Hindlimb muscle (tissue), 1 donor: Measurements from ENCODE around the gene ABTB1. TPM values are rescaled to one million over a fixed set of nuclear protein-coding genes. Genes with fewer than 3 reads are reported as not detected.
"Not testable (repeated sequence)": the region's sequence is repeated elsewhere in the genome, so short reads cannot be mapped to it uniquely, and the experiment has no call there.

Source experiments
- DNase-seq: peaks from one replicate; pipeline ENCODE4 v3.0.0-alpha.2; 2013
- polyA plus RNA-seq: library from polyadenylated mRNA; unstranded; fragments of 120-200 nt; gene quantifications from one replicate; pipeline ENCODE4 v1.2.1, GENCODE V29; 2013; ENCODE audit not compliant: insufficient read length

Gene ABTB1
- polyA plus RNA-seq, 1 donor, result 16.6 TPM

DNA sequence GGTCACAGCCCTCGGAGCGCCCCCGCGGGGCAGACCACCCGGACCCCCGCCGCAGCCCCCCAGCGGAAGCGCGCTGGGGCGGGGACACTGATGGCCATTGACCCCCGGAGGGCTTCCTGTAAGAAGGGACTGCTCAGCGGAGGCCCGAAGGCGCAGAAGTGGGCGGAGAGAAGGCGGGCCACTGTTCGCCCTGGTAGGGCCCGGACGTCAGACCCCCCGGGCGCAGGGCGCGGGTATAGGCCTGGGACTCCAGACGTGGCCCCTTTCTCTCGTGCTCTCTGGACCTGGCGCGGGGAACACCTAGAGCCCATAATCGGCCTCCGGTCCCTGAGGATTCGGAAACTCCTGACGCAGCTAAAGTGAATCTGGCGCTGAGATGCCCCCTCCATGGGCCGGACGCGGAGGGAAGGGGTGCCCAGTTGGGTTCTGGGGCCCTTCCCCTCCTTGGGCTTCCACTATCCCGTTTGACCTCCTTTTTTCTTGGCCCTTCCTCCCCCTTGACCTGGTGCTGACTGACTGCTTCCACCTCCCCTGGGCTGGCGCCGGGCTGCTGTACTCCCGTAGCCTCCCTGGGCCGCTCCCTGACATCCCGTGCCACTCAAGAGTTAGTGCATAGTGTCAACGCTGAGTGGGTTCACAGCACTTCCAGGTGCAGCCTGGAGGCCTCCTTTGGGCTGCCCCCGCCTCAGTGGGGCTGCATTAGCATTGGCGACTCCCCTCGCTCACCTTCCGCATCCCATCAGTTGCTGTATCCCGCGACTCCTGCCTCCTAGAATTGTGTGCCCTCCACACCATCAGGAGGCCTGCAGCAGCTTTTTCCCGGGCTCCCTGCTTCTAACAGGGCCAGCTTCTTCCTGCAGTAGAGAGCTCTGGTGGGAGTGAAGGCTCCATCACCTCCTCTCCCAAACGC is 694 bp downstream of the ABTB1 start:
- DNase-seq, result no peak

DNA sequence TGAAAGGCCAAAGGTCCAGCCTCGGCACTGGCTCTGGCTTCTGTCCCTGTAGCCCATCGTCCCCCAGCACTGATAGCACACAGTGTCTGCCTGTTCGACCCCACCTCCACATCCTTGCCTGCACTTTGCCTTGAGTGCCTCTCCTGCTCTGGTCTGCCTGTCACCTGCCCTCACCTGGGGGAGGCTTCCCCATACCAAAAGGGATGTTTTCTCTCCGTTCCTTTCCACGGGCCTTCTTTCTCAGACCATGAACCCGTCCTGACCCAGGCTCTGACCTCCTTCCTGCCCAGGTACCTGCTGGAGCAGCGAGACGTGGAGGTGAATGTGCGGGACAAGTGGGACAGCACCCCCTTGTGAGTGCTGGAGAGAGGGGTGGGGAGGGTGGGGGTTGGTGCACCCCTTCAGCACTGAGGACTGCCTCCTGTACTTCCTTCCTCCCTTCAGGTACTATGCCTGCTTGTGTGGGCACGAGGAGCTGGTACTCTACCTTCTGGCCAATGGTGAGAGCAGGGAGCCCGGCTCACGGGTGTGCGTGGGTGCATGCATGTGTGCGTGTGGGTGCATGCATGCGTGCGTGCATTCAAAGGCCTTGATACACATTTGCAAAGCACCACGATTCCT is 1.5 kb downstream of the ABTB1 start:
- DNase-seq, result no peak

DNA sequence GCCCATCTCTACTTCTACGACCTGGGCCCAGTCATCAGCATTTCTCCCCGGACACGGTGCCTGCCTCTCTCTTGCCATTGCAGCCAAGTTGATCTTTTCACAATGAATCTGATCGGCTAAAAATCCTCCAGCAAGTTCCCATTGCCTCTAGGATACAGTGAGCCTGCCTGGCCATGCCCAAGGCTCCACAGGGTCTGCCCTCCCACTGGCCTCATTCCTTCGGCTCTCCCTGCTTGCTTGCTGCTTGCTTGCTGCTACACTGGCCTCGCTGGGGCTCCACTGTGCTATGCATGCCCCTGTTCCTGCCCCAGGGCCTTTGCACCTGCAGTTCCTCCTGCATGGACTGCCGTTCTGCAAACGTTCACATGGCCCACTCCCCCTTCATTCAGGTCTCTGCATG is 2.0 kb downstream of the ABTB1 start:
- DNase-seq, result no peak

DNA sequence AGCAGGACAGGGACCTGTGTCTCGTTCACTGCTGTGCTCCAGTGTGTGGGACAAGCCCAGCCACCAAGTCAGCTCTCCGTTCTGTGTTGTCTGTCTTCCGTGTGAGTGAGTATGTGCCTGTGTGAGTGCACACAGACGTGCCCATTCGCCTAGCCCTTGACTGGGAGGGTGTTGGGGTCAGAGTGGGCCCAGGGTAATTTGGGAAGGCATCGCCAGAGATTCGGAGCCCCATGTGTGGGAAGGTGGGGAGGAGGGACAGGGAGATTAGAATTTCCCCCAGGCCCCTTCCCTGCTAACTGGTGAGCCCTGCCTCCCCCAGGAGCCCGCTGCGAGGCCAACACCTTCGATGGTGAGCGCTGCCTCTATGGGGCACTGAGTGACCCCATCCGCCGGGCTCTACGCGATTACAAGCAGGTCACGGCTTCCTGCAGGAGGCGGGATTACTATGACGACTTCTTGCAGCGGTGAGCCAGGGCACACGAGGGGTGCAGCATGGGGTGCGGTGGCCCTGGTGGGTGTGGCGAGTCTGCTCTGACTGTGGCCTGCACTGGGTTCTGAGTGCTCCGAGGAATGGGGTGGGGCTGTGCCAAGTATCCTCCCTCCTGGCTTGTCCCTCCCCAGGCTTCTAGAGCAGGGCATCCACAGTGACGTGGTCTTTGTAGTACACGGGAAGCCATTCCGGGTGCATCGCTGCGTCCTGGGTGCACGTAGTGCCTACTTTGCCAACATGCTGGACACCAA is 3.1 kb downstream of the ABTB1 start:
- no peak for DNase-seq

DNA sequence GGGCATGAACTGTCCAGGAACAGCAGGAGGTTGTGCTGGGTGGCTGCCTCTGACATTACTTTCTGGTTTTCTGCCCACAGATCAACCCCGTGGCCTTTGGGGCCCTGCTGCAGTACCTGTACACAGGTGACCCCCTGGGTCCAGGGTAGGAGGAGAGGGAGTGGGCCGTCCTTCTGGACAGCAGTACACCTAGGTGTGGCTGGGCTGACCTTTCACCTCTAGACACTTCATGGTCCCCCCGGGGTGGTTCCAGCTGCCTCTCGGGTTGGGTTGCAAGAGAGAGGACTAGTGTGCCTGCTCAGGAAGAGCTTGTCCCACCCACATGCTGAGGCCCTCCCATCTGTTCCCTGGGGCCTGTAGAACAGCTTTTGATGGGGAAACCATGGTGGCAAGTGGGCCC is 3.7 kb downstream of the ABTB1 start:
- no peak for DNase-seq

DNA sequence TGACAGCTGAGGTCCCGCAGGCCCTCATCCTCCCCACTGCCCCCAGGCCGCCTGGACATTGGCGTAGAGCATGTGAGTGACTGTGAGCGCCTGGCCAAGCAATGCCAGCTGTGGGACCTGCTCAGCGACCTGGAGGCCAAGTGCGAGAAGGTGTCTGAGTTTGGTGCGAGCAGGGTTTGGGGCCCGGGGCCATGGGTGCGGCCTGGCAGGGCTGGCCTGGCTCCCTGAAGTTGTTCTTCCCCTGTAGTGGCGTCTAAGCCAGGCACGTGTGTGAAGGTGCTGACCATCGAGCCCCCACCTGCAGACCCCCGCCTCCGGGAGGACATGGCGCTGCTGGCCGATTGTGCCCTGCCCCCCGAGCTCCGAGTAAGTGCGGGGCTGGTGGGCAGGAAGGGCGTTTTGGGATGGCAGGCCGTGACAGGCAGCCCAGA is 4.2 kb downstream of the ABTB1 start:
- no peak for DNase-seq

DNA sequence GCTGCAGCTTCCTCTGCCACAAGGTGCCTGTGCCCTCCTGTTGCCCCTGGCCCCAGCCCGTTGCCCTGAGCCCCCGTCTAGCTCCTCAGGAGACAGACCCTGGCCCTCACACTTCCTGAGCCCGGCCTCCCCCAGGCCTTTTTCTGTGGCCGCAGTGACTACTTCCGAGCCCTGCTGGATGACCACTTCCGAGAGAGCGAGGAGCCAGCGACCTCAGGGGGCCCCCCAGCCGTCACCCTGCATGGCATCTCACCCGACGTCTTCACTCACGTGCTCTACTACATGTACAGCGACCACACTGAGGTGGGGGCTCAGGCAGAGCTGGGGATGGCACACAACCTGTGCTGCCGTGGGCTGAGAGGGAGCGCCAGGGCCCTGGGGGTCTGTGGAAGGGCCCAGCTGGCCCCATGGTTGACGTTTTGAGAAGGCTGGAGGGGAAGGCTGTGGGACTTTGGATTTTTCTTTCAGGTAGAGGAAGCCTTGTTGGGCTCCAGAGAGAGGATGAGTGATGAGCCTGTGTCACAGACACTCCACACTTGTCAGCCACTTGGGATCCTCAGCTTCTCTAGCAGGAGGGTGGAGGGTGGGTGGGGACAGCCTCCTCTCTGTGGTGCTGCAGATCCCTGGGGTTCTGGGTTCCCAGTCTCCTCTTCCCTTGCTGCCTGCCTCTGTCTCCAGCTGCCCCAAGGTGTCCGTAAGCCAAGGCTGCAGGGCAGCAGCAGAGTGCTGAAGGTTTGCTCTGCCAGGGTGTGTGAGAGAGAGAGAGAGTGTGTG is 5.0 kb downstream of the ABTB1 start:
- DNase-seq, result no peak

DNA sequence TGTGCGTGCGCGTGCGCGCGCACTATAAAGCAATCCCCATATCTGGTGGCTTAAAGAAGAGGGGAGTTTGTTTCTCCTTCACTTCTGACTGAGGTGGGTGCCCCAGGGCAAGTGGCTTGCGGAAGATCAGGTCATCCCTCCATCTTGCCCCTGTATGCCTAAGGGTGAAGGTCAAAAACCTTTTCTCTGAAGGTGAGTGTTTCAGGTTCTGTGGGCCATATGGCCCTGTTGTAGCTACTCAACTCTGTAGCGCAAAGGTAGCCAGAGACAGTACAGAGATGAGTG is 5.5 kb downstream of the ABTB1 start:
- DNase-seq, result no peak

DNA sequence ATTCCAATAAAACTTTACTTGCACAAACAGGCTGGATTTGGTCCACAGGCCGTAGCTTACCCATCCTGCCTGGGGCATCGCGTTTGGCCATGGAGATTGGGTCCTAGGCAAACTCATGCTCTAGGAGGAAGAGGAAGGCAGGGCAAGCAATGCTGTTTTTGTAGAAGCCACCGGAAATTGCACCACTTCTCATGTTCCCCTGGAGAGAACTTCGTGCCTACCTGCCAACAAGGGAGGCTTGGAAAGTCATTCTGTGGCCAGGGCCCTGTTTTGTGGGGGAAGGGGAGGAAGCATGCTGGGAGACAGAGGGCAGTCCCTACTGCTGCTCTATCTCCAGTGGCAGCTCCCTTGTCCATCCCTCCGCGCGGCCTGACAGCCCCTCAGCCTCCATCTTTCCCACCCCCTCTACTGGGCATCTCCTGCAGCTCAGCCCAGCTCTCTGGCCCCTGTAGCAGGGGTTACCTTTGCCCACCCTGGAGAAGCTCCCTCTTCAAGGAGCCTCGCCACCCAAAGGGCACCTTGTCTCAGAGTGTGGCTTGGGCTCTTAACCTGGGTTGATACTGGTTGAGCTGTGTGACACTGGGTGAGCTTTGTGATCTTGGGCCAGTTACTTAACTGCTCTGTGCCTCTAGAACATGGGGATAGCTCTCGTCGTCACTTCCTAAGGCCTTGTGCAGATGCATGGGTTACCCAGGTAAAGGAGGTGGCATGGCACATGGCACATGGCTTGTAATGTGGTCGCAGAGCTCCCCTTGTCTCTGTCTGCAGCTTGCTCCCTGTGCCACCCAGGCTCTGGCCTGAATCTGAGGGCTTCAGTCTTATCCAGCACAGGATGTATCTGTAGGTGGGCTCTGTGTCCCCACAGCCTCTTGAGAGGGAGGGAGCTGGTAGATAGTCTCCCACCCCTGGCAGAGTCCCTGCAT is 6.1 kb downstream of the ABTB1 start:
- no peak for DNase-seq

DNA sequence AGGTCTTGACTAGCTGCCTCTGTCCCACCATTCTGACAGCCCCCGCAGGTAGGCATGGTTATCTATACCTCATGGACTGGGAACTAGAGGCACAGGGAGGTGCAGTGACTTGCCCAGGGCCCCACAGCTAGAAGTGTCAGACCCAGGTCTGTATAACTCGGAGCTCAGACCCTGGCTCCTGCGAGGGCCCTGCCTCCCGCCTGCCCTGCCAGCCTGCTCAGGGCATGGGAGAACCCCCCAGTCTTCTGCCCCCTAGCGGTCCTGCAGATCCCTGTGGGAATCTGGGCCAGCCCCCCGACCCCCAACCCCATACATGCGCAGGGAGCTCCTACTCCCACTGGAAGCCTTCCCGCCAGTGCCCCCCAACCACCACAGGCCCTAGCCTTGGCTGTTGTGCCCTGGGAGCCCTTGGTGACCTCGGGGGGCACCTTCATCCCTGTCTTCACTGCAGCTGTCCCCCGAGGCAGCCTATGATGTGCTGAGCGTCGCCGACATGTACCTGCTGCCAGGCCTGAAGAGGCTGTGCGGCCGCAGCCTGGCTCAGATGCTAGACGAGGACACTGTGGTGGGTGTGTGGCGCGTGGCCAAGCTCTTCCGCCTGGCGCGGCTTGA is 6.9 kb downstream of the ABTB1 start:
- DNase-seq, result no peak

DNA sequence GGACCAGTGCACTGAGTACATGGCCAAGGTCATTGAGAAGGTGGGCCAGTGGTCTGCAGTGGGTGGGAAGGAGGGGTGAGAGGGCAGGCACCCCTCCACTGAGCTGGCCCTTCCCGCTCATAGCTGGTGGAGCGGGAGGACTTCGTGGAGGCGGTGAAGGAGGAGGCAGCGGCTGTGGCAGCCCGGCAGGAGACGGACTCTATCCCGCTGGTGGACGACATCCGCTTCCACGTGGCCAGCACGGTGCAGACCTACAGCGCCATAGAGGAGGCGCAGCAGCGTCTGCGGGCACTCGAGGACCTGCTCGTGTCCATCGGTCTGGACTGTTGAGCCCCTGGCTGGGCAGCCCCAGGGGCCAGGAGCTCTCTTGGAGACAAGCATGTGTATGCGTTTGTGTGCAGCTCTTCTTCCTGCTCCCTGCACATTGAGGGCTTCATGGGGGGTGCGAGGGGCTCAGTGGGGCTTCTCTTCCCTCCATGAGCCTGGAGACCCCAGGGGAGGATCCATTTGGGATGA is 7.5 kb downstream of the ABTB1 start:
- DNase-seq, result no peak

DNA sequence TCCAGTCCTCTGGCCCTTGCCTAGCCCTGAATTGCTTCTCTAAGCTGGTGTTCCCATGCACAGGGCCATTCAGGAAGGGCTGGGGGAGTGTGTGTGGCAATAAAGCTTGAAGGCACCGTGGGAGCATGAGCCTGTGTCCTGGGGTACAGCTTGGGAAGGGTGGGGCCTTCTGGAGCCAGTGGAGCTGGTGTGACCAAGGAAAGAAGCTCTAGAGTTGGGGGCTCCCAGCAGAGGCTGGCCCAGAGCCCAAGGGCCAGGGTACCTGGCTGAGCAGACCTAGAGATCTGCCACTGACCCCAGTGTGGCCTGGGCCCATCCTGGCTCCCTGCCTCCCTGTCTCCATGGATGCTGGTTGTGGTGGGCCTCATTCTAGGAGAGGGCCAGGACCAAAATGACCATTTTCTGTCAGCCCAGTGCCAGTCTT is 8.1 kb downstream of the ABTB1 start:
- no peak for DNase-seq

DNA sequence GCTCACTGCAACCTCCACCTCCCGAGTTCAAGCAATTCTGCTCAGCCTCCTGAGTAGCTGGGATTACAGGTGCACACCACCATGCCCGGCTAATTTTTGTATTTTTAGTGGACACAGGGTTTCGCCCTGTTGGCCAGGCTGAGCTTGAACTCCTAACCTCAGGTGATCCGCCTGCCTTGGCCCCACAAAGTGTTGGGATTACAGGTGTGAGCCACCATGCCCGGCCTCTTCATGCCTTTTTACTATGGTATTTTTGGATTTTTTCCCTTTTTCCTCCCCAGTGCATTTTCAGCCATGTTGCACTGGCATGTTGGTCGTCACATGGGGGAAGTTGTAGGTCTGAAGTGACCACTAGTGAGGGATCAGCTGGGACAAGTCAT is 9.4 kb downstream of the ABTB1 start:
- not testable (repeated sequence) for DNase-seq

DNA sequence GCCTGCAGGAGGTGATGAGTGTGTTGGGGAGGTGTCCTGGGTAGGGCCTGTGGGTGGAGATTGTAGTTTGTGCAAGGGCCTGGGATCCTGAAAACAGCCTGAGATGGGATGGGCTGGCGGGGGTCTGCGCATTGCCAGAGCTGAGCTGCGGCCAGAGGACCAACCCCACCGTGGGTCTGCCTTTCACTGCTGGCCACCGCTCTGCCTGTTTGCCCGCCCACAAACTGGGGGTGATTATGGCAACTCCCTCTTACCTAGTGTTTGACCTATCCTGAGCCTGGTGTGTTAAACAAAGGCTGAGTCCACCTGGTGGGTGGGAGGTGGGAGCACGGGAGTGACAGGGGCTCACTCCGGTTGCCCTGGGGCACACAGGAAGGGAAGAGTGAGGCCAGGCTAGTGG is 9.8 kb downstream of the ABTB1 start:
- no peak for DNase-seq

DNA sequence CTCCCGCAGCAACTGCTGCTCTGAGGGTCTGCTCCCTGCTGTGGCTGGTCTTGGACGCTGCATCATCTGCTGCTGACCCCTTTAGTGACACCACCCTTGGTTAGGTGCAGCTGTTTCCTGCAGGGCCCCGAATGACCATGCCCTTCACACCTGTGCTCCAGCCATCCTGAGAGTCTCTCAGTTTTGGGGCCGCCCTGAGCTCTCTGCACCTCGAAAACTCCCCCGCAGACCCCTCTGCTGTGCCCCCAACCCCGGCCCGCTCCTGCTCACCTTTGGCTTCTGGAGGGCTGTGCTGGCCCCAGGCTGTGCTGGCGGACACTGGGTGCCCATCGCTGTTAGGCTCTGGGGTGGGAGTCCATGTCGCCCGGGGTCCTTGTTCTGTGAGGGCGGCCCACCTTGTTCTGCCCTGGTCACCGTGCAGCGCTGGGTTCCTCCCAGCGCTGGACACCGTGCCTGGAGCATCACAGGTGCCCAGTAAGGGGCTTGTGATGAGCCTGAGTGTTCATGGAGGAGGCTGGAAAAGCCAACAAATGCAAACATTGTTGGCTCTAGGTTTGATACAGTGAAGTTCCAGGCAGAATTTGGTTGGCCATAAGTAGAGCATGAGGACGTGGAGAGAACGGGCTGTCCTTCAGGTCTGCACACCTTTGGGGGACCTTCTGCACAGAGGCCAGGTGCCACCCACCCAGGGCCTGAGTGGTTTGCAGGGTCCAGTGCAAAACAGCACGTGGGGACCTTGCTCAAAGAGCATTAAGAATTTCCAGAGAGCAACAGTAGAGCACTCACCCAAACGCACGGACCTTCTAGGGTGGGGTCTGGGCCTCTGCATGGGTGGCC is 12.3 kb downstream of the ABTB1 start:
- no peak for DNase-seq

DNA sequence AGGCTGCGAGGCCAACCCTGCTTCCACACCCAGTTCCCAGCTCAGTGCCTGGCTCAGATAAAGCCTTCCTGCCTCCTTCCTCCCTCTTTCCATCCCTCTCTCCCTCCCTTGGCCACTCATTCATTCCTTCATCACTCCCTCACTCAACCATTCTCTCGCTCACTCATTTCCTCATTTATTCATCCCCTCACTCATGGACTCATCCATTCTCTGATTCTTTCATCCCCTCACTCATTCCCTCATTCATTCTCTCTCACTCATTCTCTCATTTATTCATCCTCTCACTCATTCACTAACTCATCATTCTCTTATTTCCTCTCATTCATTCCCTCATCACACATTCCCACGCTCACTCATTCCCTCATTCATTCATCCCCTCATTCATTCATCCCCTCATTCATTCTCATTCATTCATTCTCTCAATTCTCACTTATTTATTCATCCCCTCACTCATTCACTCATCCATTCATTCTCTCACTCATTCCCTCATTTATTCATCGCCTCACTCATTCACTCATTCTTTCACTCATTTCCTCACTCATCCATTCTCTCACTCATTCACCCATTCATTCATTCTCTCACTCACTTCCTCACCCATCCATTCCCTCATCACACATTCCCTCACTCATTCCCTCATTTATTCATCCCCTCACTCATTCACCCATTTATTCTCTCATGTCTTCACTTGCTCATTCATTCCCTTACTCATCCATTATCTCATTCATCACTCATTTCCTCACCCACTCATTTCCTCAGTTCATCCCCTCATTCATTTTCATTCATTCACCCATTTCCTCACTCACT is 13.2 kb downstream of the ABTB1 start:
- no peak for DNase-seq

DNA sequence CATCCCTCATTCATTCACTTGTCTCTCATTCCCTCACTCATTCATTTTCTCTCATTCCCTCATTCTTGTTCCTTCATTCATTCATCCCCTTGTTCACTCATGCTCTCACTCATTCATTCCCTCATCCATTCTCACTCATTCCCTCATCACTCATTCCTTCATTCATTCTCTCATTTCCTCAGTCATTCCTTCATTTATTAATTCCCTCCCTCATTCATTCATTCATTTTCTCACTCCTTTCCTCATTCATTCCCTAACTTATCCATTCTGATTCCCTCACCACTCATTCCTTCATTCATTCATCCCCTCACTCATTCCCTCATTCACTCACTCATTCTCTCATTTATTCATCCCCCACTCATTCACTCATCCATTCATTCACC is 13.8 kb downstream of the ABTB1 start:
- DNase-seq, result no peak

DNA sequence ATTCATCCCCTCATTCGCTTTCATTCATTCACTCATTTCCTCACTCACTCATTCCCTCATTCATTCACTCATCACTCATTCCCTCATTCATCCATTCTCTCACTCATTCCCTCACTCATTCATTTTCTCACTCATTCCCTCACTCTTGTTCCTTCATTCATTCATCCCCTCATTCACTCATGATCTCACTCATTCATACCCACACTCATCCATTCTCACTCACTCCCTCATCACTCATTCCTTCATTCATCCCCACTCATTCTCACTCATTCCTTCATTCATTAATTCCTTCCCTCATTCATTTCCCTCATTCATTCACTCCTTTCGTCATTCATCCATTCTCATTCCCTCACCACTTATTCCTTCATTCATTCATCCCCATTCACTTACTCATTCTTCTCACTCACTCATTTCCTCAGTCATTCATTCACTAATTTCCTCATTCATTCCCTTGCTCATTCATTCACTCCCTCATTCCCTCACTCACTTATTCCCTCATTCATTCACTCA is 14.5 kb downstream of the ABTB1 start:
- no peak for DNase-seq

DNA sequence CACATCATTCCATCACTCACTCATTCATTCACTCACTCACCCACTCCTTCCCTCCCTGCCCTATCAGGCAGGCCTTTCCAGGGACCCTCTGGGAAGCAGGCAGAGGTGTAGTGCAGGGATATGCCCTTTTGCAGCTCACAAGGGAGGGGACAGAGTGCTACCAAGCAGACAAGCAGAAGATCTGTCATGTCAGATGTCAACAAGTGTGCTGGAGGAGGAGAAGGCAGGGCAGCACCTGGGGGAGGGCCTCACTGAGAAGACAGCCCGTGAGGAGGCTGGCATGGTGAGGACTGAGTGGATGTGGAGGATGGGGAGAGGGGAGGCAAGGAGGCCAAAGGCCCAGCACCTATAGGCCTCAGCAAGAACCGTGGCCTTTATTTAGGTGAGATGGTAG is 15.3 kb downstream of the ABTB1 start:
- no peak for DNase-seq
